Neural cell (in vitro differentiated cells): Measurements from ENCODE around the gene RPSA. TPM values are rescaled to one million over a fixed set of nuclear protein-coding genes. Genes with fewer than 3 reads are reported as not detected.
"Not testable (repeated sequence)": the region's sequence is repeated elsewhere in the genome, so short reads cannot be mapped to it uniquely, and the experiment has no call there.

Experiments
- H2AFZ ChIP-seq: fragments of 200-600, 300-800 bp; sonication (generic), shearing (Covaris generic); 2 replicates; pipeline ENCODE4 v1.6.0; 2014; ENCODE audit warnings: low read depth, mild to moderate bottlenecking, antibody characterized with exemption, low read length, moderate library complexity
- H3F3A ChIP-seq: fragments of 200-600 bp; shearing (Covaris generic); 2 replicates; pipeline ENCODE4 v1.6.1; 2016; ENCODE audit warnings: mild to moderate bottlenecking, moderate library complexity, mixed read lengths, antibody characterized with exemption, low read length; ENCODE audit not compliant: insufficient read depth, poor library complexity, severe bottlenecking
- H3K27ac ChIP-seq: fragments of 200-600, 300-800 bp; sonication (generic), shearing (Covaris generic); 2 replicates; pipeline ENCODE4 v1.5.1; 2014; ENCODE audit warnings: mild to moderate bottlenecking, low read length, moderate library complexity
- H3K27me3 ChIP-seq: fragments of 300-800, 200-600 bp; sonication (generic), shearing (Covaris generic); 2 replicates; pipeline ENCODE4 v1.6.0; 2014; ENCODE audit warnings: mild to moderate bottlenecking, low read depth, low read length, moderate library complexity; ENCODE audit not compliant: insufficient read depth
- H3K36me3 ChIP-seq: fragments of 300-800, 200-600 bp; sonication (generic), shearing (Covaris generic); 2 replicates; pipeline ENCODE4 v1.5.1; 2014; ENCODE audit warnings: mild to moderate bottlenecking, antibody characterized with exemption, low read length, moderate library complexity; ENCODE audit not compliant: insufficient read depth
- H3K4me2 ChIP-seq: fragments of 300-800, 200-600 bp; sonication (generic), shearing (Covaris generic); 2 replicates; pipeline ENCODE4 v1.6.0; 2014; ENCODE audit warnings: mild to moderate bottlenecking, low read length
- H3K4me3 ChIP-seq: fragments of 300-800, 200-600 bp; sonication (generic), shearing (Covaris generic); 2 replicates; pipeline ENCODE4 v1.5.1; 2014; ENCODE audit warnings: mild to moderate bottlenecking, low read length, moderate library complexity
- H3K79me2 ChIP-seq: fragments of 200-600 bp; shearing (Covaris generic); replicated peaks from 2 replicates; pipeline ENCODE4 v1.6.0; 2014; ENCODE audit warnings: mild to moderate bottlenecking, low read length, moderate library complexity; ENCODE audit not compliant: insufficient read depth
- H3K9ac ChIP-seq: fragments of 300-800, 200-600 bp; sonication (generic), shearing (Covaris generic); 2 replicates; pipeline ENCODE4 v1.6.1; 2016; ENCODE audit warnings: mild to moderate bottlenecking, low read length, mixed read lengths
- H3K9me2 ChIP-seq: fragments of 200-600 bp; shearing (Covaris generic); 2 replicates; pipeline ENCODE4 v1.6.1; 2016; ENCODE audit warnings: mild to moderate bottlenecking, low read length, mixed read lengths; ENCODE audit not compliant: insufficient read depth
- H3K9me3 ChIP-seq: fragments of 200-600, 300-800 bp; sonication (generic), shearing (Covaris generic); 2 replicates; pipeline ENCODE4 v1.6.1; 2016; ENCODE audit warnings: mild to moderate bottlenecking, mixed run types, low read length, moderate library complexity, mixed read lengths
- H4K20me1 ChIP-seq: fragments of 200-600 bp; shearing (Covaris generic); 2 replicates; pipeline ENCODE4 v1.6.1; 2016; ENCODE audit warnings: mild to moderate bottlenecking, mixed run types; ENCODE audit not compliant: insufficient read depth
- CTCF ChIP-seq: fragments of 450-650 bp; IDR thresholded peaks from 2 replicates; pipeline ENCODE4 v1.5.1; 2014; ENCODE audit warnings: antibody characterized with exemption, mild to moderate bottlenecking, moderate library complexity; ENCODE audit not compliant: poor library complexity, severe bottlenecking
- EP300 ChIP-seq: fragments of 450-650 bp; conservative IDR thresholded peaks from 2 replicates; pipeline ENCODE4 v1.6.1; 2014; ENCODE audit warnings: antibody characterized with exemption, mild to moderate bottlenecking, moderate library complexity; ENCODE audit not compliant: poor library complexity, severe bottlenecking
- EZH2 ChIP-seq: fragments of 200-600, 300-800 bp; shearing (Covaris generic), sonication (generic); IDR thresholded peaks from 2 replicates; pipeline ENCODE4 v1.6.1; 2014; ENCODE audit warnings: antibody characterized with exemption, low read length, borderline replicate concordance, mild to moderate bottlenecking; ENCODE audit not compliant: insufficient read depth, poor library complexity, severe bottlenecking
- MXI1 ChIP-seq: fragments of 450-650 bp; conservative IDR thresholded peaks from 2 replicates; pipeline ENCODE4 v1.6.1; 2014; ENCODE audit warnings: antibody characterized with exemption, mild to moderate bottlenecking; ENCODE audit not compliant: poor library complexity, severe bottlenecking
- POLR2AphosphoS5 ChIP-seq: IDR thresholded peaks from 2 replicates; pipeline ENCODE4 v1.6.1; 2012
- RAD21 ChIP-seq: fragments of 450-650 bp; conservative IDR thresholded peaks from 2 replicates; pipeline ENCODE4 v1.6.1; 2014; ENCODE audit warnings: antibody characterized with exemption, mild to moderate bottlenecking, moderate library complexity
- REST ChIP-seq: IDR thresholded peaks from 2 replicates; pipeline ENCODE4 v1.6.1; 2012; ENCODE audit warnings: borderline replicate concordance
- SMC3 ChIP-seq: fragments of 450-650 bp; conservative IDR thresholded peaks from 2 replicates; pipeline ENCODE4 v1.6.1; 2014; ENCODE audit warnings: antibody characterized with exemption, mild to moderate bottlenecking, moderate library complexity; ENCODE audit not compliant: poor library complexity
- TAF1 ChIP-seq: IDR thresholded peaks from 2 replicates; pipeline ENCODE4 v1.6.1; 2012; ENCODE audit warnings: low read depth
- polyA plus RNA-seq: library from polyadenylated mRNA; depleted of rRNA; stranded (reverse); fragments of >200 nt; gene quantifications from 2 replicates; pipeline ENCODE4 v1.2.3, GENCODE V29; 2014

RPSA gene
- polyA plus RNA-seq, 1 donor from 2014 or later, result 1,629 TPM

DNA sequence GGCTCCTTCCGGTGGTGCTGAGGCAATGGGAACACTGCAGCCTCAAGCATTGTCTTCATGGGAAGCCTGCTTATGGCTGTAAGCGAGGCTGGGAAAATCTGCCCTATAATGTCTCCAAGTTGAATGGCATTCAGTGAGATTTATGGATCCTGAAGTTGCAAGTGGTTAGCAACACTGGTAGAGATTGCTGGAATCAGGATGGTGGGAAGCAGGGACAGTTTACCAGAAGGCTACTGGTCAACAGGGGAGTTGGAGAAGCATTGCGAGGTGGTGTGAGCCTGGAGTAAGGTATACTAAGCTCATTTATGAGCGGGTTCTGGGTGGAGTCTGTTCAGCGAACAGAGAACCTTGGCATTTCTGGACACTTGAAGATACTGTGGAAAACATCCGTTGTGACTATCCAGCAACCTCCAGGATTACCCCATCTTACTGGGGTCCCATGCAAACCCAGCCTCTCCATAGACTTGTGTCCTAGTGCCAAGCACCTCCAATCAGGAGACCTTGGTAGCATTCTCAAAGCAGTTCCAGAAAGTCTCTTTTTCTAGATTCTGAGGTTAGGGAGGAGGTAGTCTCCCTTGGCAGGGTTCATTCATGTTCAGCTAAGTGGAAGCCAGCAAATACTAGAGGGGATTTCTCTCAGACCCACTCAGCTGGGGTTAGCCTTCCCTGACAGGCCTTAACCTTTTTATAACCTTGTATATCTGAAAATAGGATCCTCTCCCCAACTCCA, 7.3 kb downstream of the RPSA start:
- no peaks in the 10 kb centered on the region for H3F3A ChIP-seq
- H3K27ac ChIP-seq, result no peak overlapping the region
- H3K4me3 ChIP-seq, result no peak overlapping the region
- H3K9ac ChIP-seq, result no peak overlapping the region
- no peaks in the 10 kb centered on the region for H4K20me1 ChIP-seq
- no peak overlapping the region for H3K4me2 ChIP-seq
- H3K27me3 ChIP-seq, result no peaks in the 10 kb centered on the region
- peaks cover 4% of the 10 kb centered on the region for H3K79me2 ChIP-seq
- H3K9me2 ChIP-seq, result no peaks in the 10 kb centered on the region
- no peak for TF ChIP-seq RAD21
- no peak for TF ChIP-seq POLR2AphosphoS5
- TF ChIP-seq EZH2, result no peak
- TF ChIP-seq MXI1, result no peak
- H3K36me3 ChIP-seq, result peaks cover 6% of the 10 kb centered on the region
- H3K9me3 ChIP-seq, result no peaks in the 10 kb centered on the region
- H2AFZ ChIP-seq, result no peak overlapping the region

- no peak for TF ChIP-seq POLR2AphosphoS5
- no peak for TF ChIP-seq REST
- TF ChIP-seq EZH2, result no peak
- no peak for TF ChIP-seq MXI1
- TF ChIP-seq TAF1, result no peak
- no peak for TF ChIP-seq RAD21
- no peak for TF ChIP-seq SMC3
- TF ChIP-seq CTCF, result no peak
- TF ChIP-seq EP300, result no peak
- H3K27ac ChIP-seq, result no peak overlapping the region
- no peak overlapping the region for H2AFZ ChIP-seq
- H3K79me2 ChIP-seq, result no peaks in the 10 kb centered on the region
- H3F3A ChIP-seq, result no peaks in the 10 kb centered on the region
- H3K4me3 ChIP-seq, result no peak overlapping the region
- H3K27me3 ChIP-seq, result no peaks in the 10 kb centered on the region
- H3K9ac ChIP-seq, result no peak overlapping the region
- H3K9me3 ChIP-seq, result no peaks in the 10 kb centered on the region
- no peak overlapping the region for H3K4me2 ChIP-seq
- H3K9me2 ChIP-seq, result no peaks in the 10 kb centered on the region
- H3K36me3 ChIP-seq, result peaks cover 6% of the 10 kb centered on the region
- no peaks in the 10 kb centered on the region for H4K20me1 ChIP-seq
These were observed 7.9 kb downstream of the RPSA start for GRCh38 chr3:39414421-39414907.

DNA sequence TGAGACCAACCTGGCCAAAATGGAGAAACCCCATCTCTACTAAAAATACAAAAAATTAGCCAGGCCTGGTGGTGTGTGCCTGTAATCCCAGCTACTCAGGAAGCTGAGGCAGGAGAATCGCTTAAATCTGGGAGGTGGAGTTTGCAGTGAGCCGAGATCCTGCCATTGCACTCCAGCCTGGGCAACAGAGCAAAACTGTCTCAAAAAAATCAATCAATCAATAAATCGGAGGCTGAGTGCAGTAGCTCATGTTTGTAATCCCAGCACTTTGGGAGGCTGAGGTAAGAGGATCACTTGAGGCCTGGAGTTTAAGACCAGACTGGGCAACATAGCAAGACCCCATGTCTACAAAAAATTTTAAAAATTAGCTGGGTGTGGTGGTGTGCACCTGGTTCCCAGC, 8.8 kb downstream of the RPSA start:
- not testable (repeated sequence) for H3K4me3 ChIP-seq, H4K20me1 ChIP-seq, H3F3A ChIP-seq, H3K79me2 ChIP-seq, H2AFZ ChIP-seq, H3K36me3 ChIP-seq, H3K9me3 ChIP-seq, H3K9ac ChIP-seq, H3K9me2 ChIP-seq, H3K27ac ChIP-seq, H3K27me3 ChIP-seq, H3K4me2 ChIP-seq
